Astrocyte (in vitro differentiated cells and primary cell): ENCODE measurements around the gene CAMK2B. TPM values are rescaled to one million over a fixed set of nuclear protein-coding genes. Genes with fewer than 3 reads are reported as not detected.
A peak's percentile ranks its signal among the peaks of the same experiment; 100 is the strongest.

Experiments used
- DNase-seq: peaks from one replicate; pipeline ENCODE4 v3.0.0-alpha.2; 2010; ENCODE audit warnings: low read depth
- FAIRE-seq: peaks from 2 replicates; lab custom pipeline; 2011; peaks lifted over from hg19 to GRCh38; lab: Jason Lieb, UNC
- H2AFZ ChIP-seq: 2 replicates; pipeline ENCODE4 v1.6.0; 2012; ENCODE audit warnings: low read depth, low read length, inconsistent platforms
- H3K27ac ChIP-seq: 2 replicates; pipeline ENCODE4 v1.5.1; 2011; ENCODE audit warnings: low read depth, low read length, inconsistent platforms
- H3K27me3 ChIP-seq: 2 replicates; pipeline ENCODE4 v1.6.0; 2011; ENCODE audit warnings: low read length, inconsistent platforms; ENCODE audit not compliant: insufficient read depth
- H3K36me3 ChIP-seq: 2 replicates; pipeline ENCODE4 v1.5.1; 2011; ENCODE audit warnings: low read length, inconsistent platforms; ENCODE audit not compliant: insufficient read depth
- H3K4me1 ChIP-seq: 2 replicates; pipeline ENCODE4 v1.5.1; 2011; ENCODE audit warnings: low read length, inconsistent platforms; ENCODE audit not compliant: insufficient read depth
- H3K4me2 ChIP-seq: 2 replicates; pipeline ENCODE4 v1.6.0; 2012; ENCODE audit warnings: low read length, inconsistent platforms
- H3K4me3 ChIP-seq: 2 replicates; pipeline ENCODE4 v1.5.1; 2011; ENCODE audit warnings: low read depth, mild to moderate bottlenecking, low read length, inconsistent platforms; ENCODE audit not compliant: insufficient read depth
- H3K79me2 ChIP-seq: 2 replicates; pipeline ENCODE4 v1.6.0; 2012; ENCODE audit warnings: mild to moderate bottlenecking, low read length, inconsistent platforms; ENCODE audit not compliant: insufficient read depth
- H3K9ac ChIP-seq: 2 replicates; pipeline ENCODE4 v1.6.0; 2012; ENCODE audit warnings: mild to moderate bottlenecking, low read length, inconsistent platforms
- H3K9me3 ChIP-seq: 2 replicates; pipeline ENCODE4 v1.5.1; 2012; ENCODE audit warnings: low read depth, mild to moderate bottlenecking, low read length, inconsistent platforms; ENCODE audit not compliant: insufficient read depth
- H4K20me1 ChIP-seq: 2 replicates; pipeline ENCODE4 v1.6.0; 2012; ENCODE audit warnings: low read length, inconsistent platforms; ENCODE audit not compliant: insufficient read depth
- H3K27ac Mint-ChIP-seq: one replicate; pipeline ENCODE4 v1.8.0; 2021; ENCODE audit warnings: mild to moderate bottlenecking, mixed read lengths; ENCODE audit not compliant: unreplicated experiment
- H3K27me3 Mint-ChIP-seq: one replicate; pipeline ENCODE4 v1.8.0; 2021; ENCODE audit warnings: low read depth, mixed read lengths; ENCODE audit not compliant: unreplicated experiment
- H3K36me3 Mint-ChIP-seq: one replicate; pipeline ENCODE4 v1.8.0; 2021; ENCODE audit warnings: low read depth, mixed read lengths; ENCODE audit not compliant: unreplicated experiment
- H3K4me1 Mint-ChIP-seq: one replicate; pipeline ENCODE4 v1.8.0; 2021; ENCODE audit warnings: low read depth, mixed read lengths; ENCODE audit not compliant: unreplicated experiment
- H3K4me3 Mint-ChIP-seq: one replicate; pipeline ENCODE4 v1.8.0; 2021; ENCODE audit warnings: mild to moderate bottlenecking, moderate library complexity, mixed read lengths; ENCODE audit not compliant: unreplicated experiment
- H3K9me3 Mint-ChIP-seq: one replicate; pipeline ENCODE4 v1.8.0; 2021; ENCODE audit warnings: mild to moderate bottlenecking, mixed read lengths; ENCODE audit not compliant: unreplicated experiment
- CTCF ChIP-seq: IDR thresholded peaks from 2 replicates; pipeline ENCODE4 v1.5.1; 2011; ENCODE audit warnings: low read depth, mild to moderate bottlenecking, inconsistent platforms, low read length, moderate library complexity; ENCODE audit not compliant: insufficient read depth
- EZH2 ChIP-seq: IDR thresholded peaks from 2 replicates; pipeline ENCODE4 v1.6.1; 2012; ENCODE audit warnings: mild to moderate bottlenecking, low read length, inconsistent platforms; ENCODE audit not compliant: insufficient read depth
- total RNA-seq: library from RNA; stranded (reverse); gene quantifications from 2 replicates; pipeline ENCODE4 v1.2.1, GENCODE V29; 2021

CAMK2B gene
- total RNA-seq, 1 donor from 2014 or later, result 0.18 TPM

GRCh38 chr7:44240983-44241510 lies 84.3 kb downstream of the CAMK2B start:
- H3K27me3 ChIP-seq, result no peaks in the 10 kb centered on the region
- FAIRE-seq, result no peak
- H3K4me3 ChIP-seq, result no peak overlapping the region
- DNase-seq, result peak; percentile 51
- no peaks in the 10 kb centered on the region for H3K9me3 ChIP-seq
- TF ChIP-seq EZH2 (no peak), CTCF (peak; percentile 61)
- H3K36me3 Mint-ChIP-seq, result peaks cover 2% of the 10 kb centered on the region
- no peak overlapping the region for H3K27ac Mint-ChIP-seq
- no peak overlapping the region for H3K9ac ChIP-seq
- no peaks in the 10 kb centered on the region for H3K4me1 ChIP-seq
- H3K4me3 Mint-ChIP-seq, result no peak overlapping the region
- H3K36me3 ChIP-seq, result no peaks in the 10 kb centered on the region
- no peaks in the 10 kb centered on the region for H4K20me1 ChIP-seq
- H2AFZ ChIP-seq, result peak overlapping the region; percentile 29
- H3K27ac ChIP-seq, result no peak overlapping the region
- H3K4me1 Mint-ChIP-seq, result no peaks in the 10 kb centered on the region
- H3K4me2 ChIP-seq, result peak overlapping the region; percentile 54
- H3K9me3 Mint-ChIP-seq, result peaks cover 2% of the 10 kb centered on the region
- peaks cover 45% of the 10 kb centered on the region for H3K27me3 Mint-ChIP-seq
- H3K79me2 ChIP-seq, result no peaks in the 10 kb centered on the region

GRCh38 chr7:44240376-44240775 lies 85.0 kb downstream of the CAMK2B start:
- Mint-ChIP-seq H3K4me1 (no peaks in the 10 kb centered on the region), H3K27me3 (peaks cover 41% of the 10 kb centered on the region), H3K4me3 (no peak overlapping the region), H3K36me3 (peaks cover 2% of the 10 kb centered on the region), H3K27ac (no peak overlapping the region), H3K9me3 (peaks cover 2% of the 10 kb centered on the region)
- Histone ChIP-seq H3K9ac (no peak overlapping the region), H3K4me2 (no peak overlapping the region), H3K27ac (no peak overlapping the region), H3K79me2 (no peaks in the 10 kb centered on the region), H3K27me3 (no peaks in the 10 kb centered on the region), H3K9me3 (no peaks in the 10 kb centered on the region), H2AFZ (no peak overlapping the region), H4K20me1 (no peaks in the 10 kb centered on the region), H3K4me3 (no peak overlapping the region), H3K36me3 (no peaks in the 10 kb centered on the region), H3K4me1 (no peaks in the 10 kb centered on the region)
- DNase-seq (no peak), FAIRE-seq (no peak)
- TF ChIP-seq EZH2 (no peak), CTCF (no peak)

DNA sequence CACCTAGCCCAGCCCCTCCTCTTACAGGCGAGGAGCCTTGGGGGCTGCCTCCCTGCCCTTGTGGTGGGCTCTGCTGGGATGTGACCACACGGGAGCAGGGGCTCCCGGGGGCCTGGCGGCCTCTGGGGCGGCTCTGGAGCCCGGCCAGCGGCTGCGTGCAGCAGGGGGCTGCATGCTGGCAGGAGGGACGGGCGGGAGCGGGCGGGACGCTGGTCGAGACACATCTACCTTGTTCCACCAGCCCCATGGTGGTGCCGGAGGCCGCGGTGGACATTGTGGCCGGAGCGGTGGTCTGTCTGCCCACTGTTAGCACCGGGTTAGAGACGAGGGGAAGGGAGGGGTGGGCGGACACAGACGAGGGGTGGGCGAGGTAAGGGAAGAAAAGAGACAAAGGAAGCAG lies 86.0 kb downstream of the CAMK2B start:
- H4K20me1 ChIP-seq, result no peaks in the 10 kb centered on the region
- H3K4me3 Mint-ChIP-seq, result no peak overlapping the region
- H3K27me3 ChIP-seq, result no peaks in the 10 kb centered on the region
- TF ChIP-seq CTCF (no peak), EZH2 (no peak)
- no peak overlapping the region for H3K9ac ChIP-seq
- no peak for FAIRE-seq
- H3K9me3 ChIP-seq, result no peaks in the 10 kb centered on the region
- no peaks in the 10 kb centered on the region for H3K36me3 ChIP-seq
- no peak overlapping the region for H3K4me2 ChIP-seq
- no peaks in the 10 kb centered on the region for H3K4me1 Mint-ChIP-seq
- no peaks in the 10 kb centered on the region for H3K4me1 ChIP-seq
- peaks cover under 1% of the 10 kb centered on the region for H3K9me3 Mint-ChIP-seq
- no peak overlapping the region for H2AFZ ChIP-seq
- peaks cover under 1% of the 10 kb centered on the region for H3K36me3 Mint-ChIP-seq
- H3K27me3 Mint-ChIP-seq, result peaks cover 32% of the 10 kb centered on the region
- no peak overlapping the region for H3K4me3 ChIP-seq
- H3K27ac ChIP-seq, result no peak overlapping the region
- no peaks in the 10 kb centered on the region for H3K79me2 ChIP-seq
- H3K27ac Mint-ChIP-seq, result no peak overlapping the region
- DNase-seq, result no peak
